Body of pancreas (tissue), 4 donors: ENCODE results near the gene SLC2A10. TPM values are rescaled to one million over a fixed set of nuclear protein-coding genes. Genes with fewer than 3 reads are reported as not detected.

ENCODE experiments used
- ATAC-seq: fragments of 150-250 bp; one replicate; pipeline ENCODE4 v1.9.1; 2016
- DNase-seq, 4 donors: peaks; one replicate each; pipeline ENCODE4 v3.0.0-alpha.2; 2019
- H3K27ac ChIP-seq, 4 donors: fragments of 200-600 bp; sonication (generic); 1 replicate in 3 of 4; 2 replicates in 1 of 4; pipeline versions ENCODE4 v1.5.1 to v1.6.1; 2016 to 2019; ENCODE audit warnings: mild to moderate bottlenecking in 1 of 4, mixed read lengths in 1 of 4, moderate library complexity in 1 of 4
- H3K27me3 ChIP-seq, 2 donors: fragments of 200-600 bp; sonication (generic); one replicate each; pipeline ENCODE4 v1.6.0; 2016; ENCODE audit warnings: mild to moderate bottlenecking in 1 of 2
- H3K36me3 ChIP-seq, 2 donors: fragments of 200-600 bp; sonication (generic); replicated peaks in 1 of 2; 2 replicates each; pipeline ENCODE4 v1.5.1; 2016; ENCODE audit warnings: low read depth in 2 of 2; ENCODE audit not compliant: insufficient read depth in 1 of 2
- H3K4me1 ChIP-seq: fragments of 200-600 bp; sonication (generic); one replicate; pipeline ENCODE4 v1.6.0; 2016
- H3K4me3 ChIP-seq, 2 donors: fragments of 200-600 bp; sonication (generic); 1 replicate in 1 of 2; 2 replicates in 1 of 2; pipeline ENCODE4 v1.5.1; 2016 to 2019
- H3K9me3 ChIP-seq, 3 donors: fragments of 200-600 bp; sonication (generic); 1 replicate in 2 of 3; 2 replicates in 1 of 3; pipeline ENCODE4 v1.5.1; 2016
- POLR2A ChIP-seq, 3 donors: fragments of 450-650 bp; IDR thresholded peaks; one replicate each; pipeline ENCODE4 v1.6.1; 2016; ENCODE audit warnings: antibody characterized with exemption in 3 of 3, mild to moderate bottlenecking in 2 of 3
- WGBS, 2 donors: methylation state at CpG; one replicate each; pipeline ENCODE4 v1.1.5; 2017; 5-methylcytosine and 5-hydroxymethylcytosine counted together
- intact Hi-C: fragments of 100-400 bp; cut with DNase I; formaldehyde crosslinking; loops from one replicate; pipeline ENCODE4 v1.15.1; 2023
- total RNA-seq, 2 donors: library from RNA; depleted of rRNA; stranded (reverse); fragments of >200 nt; gene quantifications; one replicate each; pipeline ENCODE4 v1.1.0, GENCODE V29; 2016
- TF ChIP-seq, protein P1 (sequence below), 7 experiments: fragments of 450-650 bp in 4 of 7; fragments of 200-600 bp in 3 of 7; sonication (generic) in 3 of 7; IDR thresholded peaks; one replicate each; pipeline ENCODE4 v1.5.1; 2016 to 2019; ENCODE audit warnings: antibody characterized with exemption in 7 of 7

SLC2A10 gene
- total RNA-seq, 2 donors from 2014 or later, result 12.2 to 95.3 TPM

DNA sequence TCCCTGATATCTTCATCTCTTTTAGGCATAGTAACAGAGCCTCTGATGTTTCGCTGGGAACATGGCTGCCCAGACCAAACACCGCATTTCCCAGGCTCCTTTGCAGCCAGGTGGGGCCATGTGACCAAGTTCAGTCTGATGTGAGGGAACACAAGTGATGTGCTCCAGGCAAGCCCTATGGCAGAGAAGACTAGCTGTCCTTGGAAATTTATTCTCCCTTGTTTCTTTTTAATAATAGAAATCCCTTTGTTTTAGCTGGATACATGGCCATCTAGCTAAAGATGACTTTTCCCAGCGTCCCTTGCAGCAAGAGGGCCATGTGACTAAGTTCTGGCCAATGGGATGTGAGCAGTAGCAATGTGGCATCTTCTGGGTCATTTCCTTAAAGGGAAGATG, 30.8 kb downstream of the SLC2A10 start:
- Histone ChIP-seq H3K4me3 (no peak overlapping the region), H3K36me3 (no peaks in the 10 kb centered on the region), H3K4me1 (no peaks in the 10 kb centered on the region), H3K27me3 (no peaks in the 10 kb centered on the region), H3K9me3 (no peaks in the 10 kb centered on the region), H3K27ac (no peak overlapping the region)
- ATAC-seq (no peak), DNase-seq (no peak)
- TF ChIP-seq, protein P1, sequence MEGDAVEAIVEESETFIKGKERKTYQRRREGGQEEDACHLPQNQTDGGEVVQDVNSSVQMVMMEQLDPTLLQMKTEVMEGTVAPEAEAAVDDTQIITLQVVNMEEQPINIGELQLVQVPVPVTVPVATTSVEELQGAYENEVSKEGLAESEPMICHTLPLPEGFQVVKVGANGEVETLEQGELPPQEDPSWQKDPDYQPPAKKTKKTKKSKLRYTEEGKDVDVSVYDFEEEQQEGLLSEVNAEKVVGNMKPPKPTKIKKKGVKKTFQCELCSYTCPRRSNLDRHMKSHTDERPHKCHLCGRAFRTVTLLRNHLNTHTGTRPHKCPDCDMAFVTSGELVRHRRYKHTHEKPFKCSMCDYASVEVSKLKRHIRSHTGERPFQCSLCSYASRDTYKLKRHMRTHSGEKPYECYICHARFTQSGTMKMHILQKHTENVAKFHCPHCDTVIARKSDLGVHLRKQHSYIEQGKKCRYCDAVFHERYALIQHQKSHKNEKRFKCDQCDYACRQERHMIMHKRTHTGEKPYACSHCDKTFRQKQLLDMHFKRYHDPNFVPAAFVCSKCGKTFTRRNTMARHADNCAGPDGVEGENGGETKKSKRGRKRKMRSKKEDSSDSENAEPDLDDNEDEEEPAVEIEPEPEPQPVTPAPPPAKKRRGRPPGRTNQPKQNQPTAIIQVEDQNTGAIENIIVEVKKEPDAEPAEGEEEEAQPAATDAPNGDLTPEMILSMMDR (IDR thresholded peaks at IDR 0.05), result no peak
- TF ChIP-seq POLR2A (IDR thresholded peaks at IDR 0.05), result no peak
- intact Hi-C loops, result no loop called here
- 85 to 90% methylated on average over 3 of the region's 3 CpGs for WGBS, 2 donors

DNA sequence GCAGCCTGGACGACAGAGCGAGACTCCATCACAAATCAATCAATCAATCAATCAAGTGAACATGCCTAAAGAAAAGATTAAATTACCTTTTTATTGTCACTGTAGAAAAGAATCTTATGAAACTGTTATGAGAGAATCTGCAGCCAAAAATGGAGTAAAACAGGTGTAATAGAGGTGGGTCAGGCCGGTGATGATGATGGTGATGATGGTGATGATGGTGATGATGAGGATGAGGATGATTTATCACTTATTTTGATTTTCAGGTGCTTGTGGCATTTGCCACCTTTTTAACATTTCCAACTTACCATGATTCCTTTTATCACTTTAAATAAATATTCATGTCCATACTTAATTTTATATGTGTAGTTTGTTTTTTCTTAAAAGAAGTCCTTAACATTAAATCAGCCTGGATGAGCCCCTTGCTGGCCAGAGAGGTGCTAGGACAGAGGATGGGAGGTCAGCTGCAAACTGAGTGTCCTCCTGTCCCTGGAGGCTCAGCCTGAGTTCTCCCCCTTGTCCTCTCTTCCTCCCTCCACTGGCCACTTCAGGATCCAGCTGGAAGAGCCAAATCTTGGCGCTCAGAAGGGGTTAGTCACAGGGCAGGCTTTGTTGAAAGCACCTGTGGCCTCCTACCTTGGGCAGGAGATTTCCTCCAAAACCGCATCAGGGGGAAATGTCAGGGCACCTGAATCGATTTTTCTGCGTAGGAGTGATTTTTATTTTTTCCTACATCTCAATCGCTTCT, 32.6 kb downstream of the SLC2A10 start:
- Histone ChIP-seq H3K4me1 (no peaks in the 10 kb centered on the region), H3K27me3 (no peaks in the 10 kb centered on the region), H3K9me3 (no peaks in the 10 kb centered on the region), H3K27ac (no peak overlapping the region), H3K36me3 (no peaks in the 10 kb centered on the region), H3K4me3 (no peak overlapping the region)
- TF ChIP-seq, protein P1 (IDR thresholded peaks at IDR 0.05), result no peak
- no peak for TF ChIP-seq POLR2A (IDR thresholded peaks at IDR 0.05)
- DNase-seq, result no peak
- ATAC-seq, result no peak
- intact Hi-C loops, result no loop called here
- 71 to 73% methylated on average over 8 of the region's 8 CpGs for WGBS, 2 donors

DNA sequence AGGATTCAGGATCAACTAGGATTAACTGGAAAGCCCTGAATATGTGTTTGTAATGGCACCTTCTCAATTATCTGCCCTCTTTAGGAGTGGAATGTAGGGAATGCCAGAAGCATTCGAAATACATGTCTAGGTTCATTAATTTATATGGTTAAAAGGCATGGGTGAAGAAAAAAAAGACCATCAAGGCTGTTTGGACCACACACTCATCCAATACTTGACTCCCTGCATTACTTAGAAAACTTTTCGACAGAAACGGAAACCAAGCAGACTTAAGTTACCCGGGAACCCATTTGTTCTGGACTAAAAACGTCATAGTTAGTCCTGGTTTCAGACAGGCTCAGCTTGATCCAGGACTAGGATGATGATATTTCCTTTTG, 33.2 kb downstream of the SLC2A10 start:
- Histone ChIP-seq H3K27me3 (no peaks in the 10 kb centered on the region), H3K4me1 (no peaks in the 10 kb centered on the region), H3K27ac (no peak overlapping the region), H3K9me3 (no peaks in the 10 kb centered on the region), H3K36me3 (no peaks in the 10 kb centered on the region), H3K4me3 (no peak overlapping the region)
- ATAC-seq, result no peak
- no peak for TF ChIP-seq POLR2A (IDR thresholded peaks at IDR 0.05)
- TF ChIP-seq, protein P1 (IDR thresholded peaks at IDR 0.05), result no peak
- DNase-seq, result no peak
- intact Hi-C loops, result no loop called here
- 64 to 73% methylated on average over 5 of the region's 5 CpGs for WGBS, 2 donors

DNA sequence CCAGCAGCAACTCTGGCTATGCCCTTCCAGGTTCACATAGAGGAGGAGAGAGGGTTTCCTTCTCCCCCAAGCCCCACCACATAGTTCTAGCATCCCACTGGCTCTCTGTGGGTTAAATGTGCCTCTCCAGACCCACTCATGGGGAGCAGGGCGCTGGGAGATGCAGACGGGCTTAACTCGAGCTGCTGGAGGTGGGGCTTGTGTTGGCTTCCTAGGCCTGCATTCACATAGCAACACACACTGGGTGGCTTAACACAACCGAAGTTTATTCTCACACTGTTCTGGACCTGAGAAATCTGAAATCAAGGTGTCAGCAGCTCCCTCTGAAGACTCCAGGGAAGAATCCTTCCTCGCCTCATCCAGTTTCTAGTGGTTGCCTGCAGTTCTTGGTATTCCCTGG, 33.6 kb downstream of the SLC2A10 start:
- ATAC-seq (no peak), DNase-seq (no peak)
- no peaks in the 10 kb centered on the region for H3K4me1 ChIP-seq
- H3K4me3 ChIP-seq, result no peak overlapping the region
- WGBS, 2 donors, result 48 to 56% methylated on average over 3 to 5 of the region's 5 CpGs
- TF ChIP-seq, protein P1 (IDR thresholded peaks at IDR 0.05), result no peak
- TF ChIP-seq POLR2A (IDR thresholded peaks at IDR 0.05), result no peak
- H3K27ac ChIP-seq, result no peak overlapping the region
- H3K36me3 ChIP-seq, result no peaks in the 10 kb centered on the region
- no peaks in the 10 kb centered on the region for H3K9me3 ChIP-seq
- no peaks in the 10 kb centered on the region for H3K27me3 ChIP-seq
- intact Hi-C loops, result no loop called here

DNA sequence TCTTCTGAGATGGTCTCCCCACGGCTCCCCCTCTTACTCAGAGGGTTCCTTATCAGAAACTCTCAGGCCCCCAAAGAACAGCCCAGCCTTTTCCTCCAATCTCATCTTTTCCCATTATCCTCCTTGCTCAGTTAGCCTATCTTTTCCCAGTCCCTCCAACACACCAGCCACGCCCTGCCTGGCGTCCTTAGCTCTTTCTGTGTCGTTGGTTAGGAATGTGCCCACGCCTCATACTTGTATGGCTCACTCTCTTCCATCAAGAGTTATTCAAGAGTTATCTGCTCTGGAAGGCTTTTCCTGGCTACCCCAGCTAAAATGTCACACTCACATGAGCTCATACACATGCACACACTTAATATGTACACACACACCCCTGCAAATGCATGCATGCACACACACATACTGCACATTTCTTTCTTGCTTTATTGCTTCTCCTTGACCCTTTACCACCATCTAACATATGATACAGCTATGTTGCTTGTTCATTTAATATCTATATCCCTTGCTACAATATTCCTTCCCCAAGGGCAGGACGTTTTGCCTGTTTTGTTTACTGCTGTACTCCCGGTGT, 37.6 kb downstream of the SLC2A10 start:
- TF ChIP-seq POLR2A (IDR thresholded peaks at IDR 0.05), result no peak
- TF ChIP-seq, protein P1 (IDR thresholded peaks at IDR 0.05), result no peak
- intact Hi-C loops, result no loop called here
- Histone ChIP-seq H3K36me3 (no peaks in the 10 kb centered on the region), H3K27me3 (no peaks in the 10 kb centered on the region), H3K4me1 (no peaks in the 10 kb centered on the region), H3K27ac (no peak overlapping the region), H3K4me3 (no peak overlapping the region), H3K9me3 (no peaks in the 10 kb centered on the region)
- DNase-seq (no peak), ATAC-seq (no peak)
- WGBS, 2 donors, result 55% methylated on average over 7 of the region's 7 CpGs
